HPDE6-E6E7 (cell line): ENCODE measurements around the gene CLDN18.

Source experiments
- DNase-seq: peaks from one replicate; pipeline ENCODE4 v3.0.0; 2011; ENCODE audit warnings: missing footprints; ENCODE audit errors: extremely low spot score

The CLDN18 gene

DNA sequence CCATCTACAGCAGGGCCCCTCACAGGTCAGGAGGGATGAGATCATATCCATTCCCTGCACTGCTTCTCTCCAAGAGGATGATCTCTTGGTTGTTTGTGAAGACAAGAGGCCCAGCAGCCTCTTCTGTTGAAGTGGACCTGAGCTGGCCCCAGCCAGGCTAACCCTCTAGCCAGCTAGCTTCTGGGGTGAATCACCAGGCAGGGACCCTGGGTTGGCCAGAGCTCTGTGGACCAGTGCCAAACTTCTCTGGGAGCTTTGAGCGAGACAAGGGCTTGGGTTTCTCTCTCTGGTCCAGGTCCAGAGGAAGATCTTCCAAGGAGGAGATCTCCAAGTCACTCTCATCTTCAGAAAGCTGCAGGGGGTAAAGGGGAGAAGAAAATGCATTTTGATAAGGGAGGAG is 52.7 kb downstream of the CLDN18 start:
- DNase-seq: no peak

DNA sequence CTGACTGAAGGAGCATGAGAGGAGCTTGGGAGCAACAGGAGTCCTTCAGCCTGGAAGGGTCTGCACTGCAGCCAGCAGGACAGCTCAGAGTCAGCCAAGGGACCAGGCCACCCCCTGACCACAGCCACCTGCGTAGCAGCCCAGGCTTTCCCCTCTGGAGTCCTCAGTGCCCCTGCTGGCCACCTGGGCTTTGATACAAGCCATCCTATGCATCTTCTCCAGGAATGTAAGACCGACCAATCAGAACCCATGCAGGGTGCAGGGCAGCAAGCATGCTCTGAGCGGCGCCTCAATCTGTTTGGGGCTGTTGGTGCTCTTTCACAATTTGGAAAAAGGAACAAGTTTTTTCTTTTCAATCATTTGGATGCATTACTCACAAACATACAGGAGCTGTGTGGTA is 53.5 kb downstream of the CLDN18 start:
- DNase-seq: no peak

DNA sequence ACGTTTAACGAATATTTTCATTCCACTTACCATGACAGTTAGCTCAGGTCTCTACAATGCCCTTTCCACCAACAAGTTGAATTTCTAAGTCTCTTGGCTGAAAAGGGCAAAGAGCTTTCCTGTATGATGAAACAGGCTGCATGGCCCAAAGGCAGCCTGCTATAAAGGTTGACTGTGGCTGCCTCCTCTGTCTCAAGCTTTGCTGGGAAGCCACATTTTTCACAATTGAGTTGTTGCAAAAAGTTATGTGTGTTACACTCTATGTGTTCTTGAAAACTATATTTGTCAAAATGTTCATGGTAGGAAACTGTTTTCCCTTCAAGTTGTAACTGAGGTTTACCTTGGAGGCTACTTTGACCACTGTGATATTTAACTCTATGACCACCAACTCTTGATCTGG is 56.0 kb downstream of the CLDN18 start:
- no peak for DNase-seq

DNA sequence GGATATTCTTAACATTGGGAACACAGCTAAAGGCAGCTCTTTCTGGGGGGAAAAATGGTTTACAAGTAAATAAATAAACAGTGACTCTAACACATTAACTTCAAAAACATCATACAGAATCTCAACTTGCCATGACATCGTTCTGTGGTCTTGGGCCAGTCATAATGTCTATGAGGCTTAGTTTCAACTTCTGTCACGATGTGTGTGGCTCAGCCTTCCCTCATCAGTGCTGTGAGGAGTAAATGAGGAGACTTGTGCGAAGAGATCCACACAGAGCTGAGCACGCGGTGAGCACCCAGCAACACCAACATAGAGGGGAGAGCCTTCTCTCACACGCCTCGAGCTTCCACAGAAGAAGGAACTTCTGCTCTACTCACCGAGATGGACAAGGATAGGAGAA is 56.4 kb downstream of the CLDN18 start:
- DNase-seq: no peak

DNA sequence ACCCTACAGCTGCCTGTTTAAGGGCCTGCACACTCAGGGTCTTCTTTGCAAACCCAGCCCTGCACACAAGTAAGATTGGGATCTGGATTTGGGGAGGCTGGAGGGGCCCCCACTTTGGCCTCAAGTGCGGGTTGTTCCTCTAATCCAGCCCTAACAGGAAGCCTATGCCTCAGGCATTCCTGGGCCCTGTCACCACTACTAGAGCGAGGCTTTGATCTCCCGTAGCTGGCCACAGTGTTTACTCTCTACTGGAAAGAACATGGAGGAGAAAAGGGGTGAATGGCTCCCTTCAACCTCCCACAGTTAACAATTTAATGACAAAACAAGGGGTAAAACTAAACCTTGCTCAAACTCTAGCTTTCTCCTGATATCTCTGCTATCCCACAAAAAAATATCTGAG is 57.0 kb downstream of the CLDN18 start:
- no peak for DNase-seq

DNA sequence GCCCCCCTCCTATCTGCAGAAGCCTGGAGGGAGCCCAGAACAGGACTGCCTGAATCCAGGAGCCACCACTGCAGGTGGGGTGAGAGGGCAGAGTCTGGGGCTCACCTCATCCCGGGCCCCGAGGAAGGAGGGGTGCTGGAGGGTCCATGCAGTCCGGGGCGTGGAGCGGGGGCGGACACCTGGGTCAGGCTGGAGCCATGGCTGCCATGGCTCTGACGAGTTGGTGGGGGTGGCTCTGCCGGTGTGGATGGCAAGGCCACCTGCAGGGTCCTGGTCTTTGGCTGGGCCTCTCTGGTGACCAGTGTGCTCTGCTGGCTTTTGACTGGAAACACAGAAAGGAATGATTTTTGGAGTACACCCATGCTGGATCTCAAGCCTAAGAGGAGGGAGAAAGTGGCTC is 58.1 kb downstream of the CLDN18 start:
- DNase-seq: no peak

DNA sequence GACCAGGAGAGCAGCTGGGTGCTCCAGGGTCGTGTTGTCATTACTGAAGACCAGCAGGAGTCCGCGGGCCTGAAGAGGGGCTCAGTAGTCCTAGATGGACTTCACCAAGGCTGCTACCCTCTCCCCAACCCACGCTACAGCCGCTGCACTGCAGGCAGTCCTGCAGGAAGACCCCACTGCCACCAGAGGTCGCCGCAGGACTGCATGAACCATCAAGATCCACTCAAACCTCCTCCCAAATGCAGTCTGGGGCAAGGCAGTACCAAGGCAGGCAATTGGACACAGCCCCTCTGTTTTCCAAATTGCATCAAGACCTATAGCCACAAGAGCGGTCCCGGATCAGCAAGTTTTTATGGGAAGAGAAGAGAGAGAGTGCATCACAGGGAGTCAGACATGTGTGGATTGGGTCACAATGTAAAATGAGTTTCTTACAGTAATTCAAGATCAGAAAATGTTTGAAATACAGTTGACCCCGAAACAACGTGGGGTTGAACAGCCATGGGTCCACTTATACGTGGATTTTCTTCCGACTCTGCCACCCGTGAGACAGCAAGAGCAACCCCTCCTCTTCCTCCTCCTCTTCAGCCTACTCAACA is 58.7 kb downstream of the CLDN18 start:
- DNase-seq: peak; percentile 76

DNA sequence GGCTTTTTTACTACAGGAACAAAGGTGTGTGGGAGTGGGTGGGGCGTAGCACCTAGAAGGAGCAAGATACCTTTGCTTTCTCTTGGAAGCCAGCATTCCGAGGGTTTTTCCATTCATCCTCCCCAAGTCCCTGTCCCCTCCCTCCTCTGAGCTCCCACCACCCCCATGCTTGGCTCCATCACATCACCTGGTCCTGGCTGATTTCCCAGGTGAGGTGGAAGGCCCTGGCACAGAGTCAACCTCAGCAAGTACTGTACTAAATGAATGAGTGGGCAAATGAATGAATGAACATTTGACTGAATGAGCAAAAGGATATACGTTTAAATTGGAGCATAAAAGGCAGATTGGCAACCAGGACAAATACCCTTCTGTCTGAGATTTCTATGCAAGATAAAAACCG is 60.0 kb downstream of the CLDN18 start:
- DNase-seq: no peak

DNA sequence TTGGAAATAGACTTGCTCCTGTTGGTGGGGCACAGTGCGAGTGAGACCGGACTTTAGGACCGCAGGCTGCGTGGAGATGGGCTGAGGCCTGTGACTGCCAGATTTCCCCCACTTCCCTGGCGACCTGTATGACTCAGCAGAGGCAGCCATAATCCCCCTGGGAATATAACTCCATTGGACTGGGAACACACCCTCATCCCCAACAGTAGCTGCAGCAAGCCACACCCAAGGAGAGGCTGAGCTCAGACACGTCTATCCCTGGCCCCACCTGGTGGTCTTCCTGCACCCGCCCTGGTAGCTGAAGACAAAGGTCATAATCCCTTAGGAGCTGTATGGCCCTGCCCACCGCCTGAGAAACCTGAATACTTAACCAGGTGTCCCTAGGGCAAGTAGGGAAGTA is 62.8 kb downstream of the CLDN18 start:
- no peak for DNase-seq

DNA sequence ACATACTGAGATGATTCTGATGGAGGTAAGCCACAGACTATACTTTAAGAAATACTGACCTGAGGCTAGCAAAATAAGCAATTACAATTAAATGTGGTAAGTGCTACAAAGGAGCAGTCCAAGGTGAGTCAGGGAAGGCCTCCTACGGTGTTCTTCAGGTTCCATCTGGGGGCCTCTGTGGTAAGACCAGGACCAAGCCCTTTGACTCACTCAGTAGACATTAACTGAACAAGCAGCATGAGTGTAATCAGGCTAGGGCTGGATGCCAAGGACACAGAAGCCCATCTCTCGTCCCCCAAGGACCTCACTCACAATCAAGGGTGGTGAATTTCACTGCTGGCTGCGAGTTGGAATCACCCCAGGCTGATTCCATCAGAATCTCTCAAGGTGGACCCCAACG is 68.1 kb downstream of the CLDN18 start:
- DNase-seq: peak; percentile 27

DNA sequence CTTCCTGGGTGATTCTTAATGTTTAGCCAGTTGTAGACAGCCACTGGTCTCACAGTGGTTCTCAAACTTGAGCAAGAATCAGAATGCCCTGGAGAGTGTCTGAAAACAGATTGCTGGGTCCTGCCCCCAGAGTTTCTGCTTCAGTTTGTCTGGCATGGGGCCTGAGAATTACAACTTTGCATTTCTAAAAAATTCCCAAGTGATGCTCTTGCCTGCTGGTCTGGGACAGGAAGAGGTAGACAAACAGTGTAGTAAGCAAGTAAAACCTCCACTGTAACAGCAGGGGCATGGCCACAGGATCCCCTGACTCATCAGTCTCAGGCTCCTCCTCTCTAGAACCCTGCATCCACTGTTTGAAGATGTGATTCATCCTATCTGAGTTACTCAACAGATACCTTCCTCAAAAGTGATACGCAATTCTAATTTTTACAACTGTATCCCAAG is 69.0 kb downstream of the CLDN18 start:
- DNase-seq: peak; percentile 79

DNA sequence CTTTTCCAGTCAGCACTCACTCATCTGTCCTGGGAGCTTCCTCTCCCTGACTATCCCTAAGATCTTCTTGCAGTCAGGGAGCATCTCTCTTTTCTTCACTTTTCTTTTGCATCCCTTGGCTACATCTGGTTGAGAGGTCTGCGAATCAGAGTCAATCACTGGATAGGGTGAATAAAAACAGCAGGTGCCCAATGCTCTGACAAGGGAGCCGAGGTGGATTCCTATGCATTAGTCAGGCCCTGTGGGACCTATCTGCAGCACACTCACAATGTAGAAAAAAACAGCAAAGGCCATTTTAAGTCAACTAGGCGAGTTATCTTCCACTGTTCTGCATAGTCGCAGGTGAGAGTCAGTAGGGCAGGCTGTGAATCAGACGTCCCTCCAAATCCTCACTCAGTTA is 69.9 kb downstream of the CLDN18 start:
- no peak for DNase-seq

DNA sequence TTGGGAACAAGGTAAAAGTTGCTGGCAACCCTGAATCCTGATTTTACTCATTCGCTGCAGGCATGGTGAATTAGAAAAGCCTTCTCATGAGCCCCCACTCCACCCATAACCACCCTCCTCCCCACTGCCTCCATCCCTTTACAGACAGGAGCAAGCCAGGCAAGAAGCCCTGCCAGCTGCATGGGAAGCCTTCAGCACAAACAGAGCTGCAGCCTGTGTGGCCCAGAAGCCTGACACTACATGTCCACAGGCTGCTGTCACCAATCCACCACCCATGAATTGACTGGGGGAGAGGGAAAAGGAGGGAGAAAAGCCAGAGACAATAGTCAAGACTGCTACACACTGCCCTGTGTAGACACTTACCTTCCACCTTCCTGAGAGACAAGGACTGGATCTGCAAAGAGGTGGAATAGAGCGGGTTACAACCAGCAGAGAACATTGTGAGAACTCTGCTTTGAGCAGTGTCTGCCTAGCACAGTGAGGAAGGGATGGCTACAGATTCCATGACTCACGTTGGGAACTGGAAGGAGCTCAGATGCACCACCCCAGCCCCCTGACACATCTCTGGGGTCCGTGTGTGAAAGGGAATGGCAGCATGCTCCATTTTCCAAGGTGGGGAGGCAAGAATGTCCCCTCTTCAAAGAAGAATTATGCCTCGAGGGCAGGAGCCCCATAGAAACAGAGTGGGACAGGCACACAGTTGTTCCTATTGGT is 71.6 kb downstream of the CLDN18 start:
- no peak for DNase-seq

DNA sequence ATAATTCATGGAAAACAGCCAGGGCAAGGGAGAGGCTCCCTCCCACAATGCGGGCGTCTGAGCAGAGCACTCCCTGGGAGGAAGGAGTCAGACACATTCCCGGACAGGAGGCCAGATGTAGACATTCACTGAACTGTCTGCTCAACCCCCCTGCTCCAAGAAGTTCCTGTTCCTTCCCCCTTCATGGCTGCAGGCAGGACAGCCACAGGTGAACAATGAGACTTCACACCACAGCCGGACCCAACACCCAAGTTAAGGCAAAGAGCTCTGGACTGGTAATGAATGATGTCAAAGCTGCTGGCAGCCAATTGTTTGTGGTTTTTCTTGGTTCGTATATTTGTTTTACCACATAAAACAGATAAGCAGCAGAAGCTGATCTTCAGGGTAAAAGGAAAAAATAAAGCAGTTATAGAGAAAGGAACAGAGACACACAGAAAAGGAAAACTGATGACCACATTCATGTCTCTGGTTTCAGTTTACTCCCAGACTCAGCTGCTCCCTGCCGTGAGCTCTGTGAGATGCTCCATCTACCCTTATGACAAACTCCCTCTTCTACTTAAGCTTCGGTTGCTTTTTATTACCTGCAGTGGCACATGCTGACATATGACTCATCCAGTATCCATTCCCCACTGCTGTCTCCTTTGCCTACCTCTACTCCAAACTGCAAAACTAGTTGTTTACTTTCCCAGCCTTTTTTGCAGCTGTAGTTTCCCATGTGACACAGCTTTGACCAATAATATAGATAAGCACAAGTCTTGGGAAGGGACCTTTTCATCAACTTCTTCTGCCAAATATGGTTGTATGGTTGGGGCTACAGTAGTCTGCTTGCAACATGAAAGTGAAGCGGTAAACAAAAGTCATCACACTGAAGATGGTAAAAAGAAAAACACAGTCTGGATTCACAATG is 72.4 kb downstream of the CLDN18 start:
- peak; percentile 57 for DNase-seq

DNA sequence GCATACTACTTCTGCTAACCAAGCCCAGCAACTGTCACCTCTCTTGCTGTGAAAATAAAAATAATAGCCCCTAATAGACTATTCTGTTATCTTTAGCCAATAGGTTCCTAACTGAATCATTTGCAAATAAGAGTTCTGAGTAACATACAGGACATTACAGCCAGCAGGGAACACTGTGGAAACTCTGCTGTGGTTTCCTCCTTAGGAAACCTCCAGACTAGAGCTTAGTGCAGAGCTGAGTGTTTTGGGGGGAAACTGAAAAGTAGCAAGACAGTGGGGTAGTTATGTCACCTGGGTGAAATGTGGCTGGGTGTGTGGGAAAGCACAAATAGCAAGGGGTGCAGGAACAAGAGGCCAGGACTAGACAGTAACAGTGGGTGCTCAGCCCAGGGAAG is 73.0 kb downstream of the CLDN18 start:
- no peak for DNase-seq
